ENCODE results near the gene OSTF1.

OSTF1 gene

DNA sequence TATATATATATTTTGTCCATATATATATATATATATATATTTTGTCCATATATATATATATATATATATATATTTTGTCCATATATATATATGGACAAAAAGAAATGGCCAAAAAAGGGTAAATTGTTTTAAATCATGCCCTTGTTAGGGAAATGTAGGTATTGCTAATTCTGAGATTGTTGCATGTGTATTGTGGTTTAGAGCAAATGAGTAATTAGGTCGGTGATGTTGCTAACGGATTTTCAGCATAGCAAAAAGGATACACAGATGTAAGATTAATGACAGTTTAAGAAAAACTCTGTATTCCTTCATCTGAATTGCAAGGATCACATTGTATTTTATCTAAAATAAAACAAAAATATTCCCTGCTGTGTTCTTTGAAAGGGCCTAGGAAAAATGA, 40.2 kb downstream of the OSTF1 start:
- DNase-seq = no peak

DNA sequence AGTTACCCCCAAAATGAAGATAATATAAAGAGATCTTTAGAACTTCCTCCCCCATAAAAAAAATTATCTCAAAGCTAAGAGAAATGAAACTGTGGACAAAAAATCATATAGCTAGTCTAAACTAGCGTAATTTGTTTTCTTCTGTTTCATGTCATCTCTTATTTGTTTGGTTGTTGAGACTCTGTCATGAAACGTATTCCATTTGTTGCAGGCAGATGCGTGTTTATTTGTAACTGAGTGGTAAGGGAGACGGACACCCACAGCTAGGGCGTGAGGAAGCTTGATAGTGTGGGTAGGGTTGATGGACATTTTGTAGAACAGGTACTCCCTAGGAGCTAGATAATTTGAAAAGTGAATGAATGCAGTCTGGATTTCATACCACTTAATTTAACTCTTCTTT, 41.9 kb downstream of the OSTF1 start:
- DNase-seq = no peak

DNA sequence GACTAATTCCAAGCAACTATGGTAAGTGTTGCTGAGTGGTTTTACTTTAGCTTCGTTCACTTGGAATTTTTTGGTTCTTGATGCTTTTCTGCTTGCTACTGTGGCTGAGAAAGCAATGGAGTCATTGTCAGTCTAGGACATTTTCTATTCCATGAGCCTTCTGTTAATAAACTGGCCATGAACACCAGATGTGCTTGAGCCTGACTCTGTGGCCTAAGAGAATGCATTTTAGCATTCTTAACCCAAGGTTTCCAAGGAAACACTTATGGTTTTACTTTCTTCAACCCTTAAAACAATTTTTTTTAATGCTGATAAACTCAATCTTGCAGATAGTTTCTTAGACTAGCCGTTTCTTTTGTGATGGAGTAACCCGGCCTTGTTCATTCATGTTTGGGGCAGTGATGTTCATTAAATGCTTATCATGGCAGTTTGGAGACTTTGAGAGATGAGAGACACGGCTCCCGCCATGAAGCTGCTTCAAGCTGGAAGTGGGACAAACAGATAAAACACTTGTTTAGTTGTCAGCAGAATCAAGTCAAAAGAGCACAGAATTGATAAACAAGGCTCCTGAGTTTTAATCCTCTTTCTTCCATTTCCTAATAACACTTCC, 42.4 kb downstream of the OSTF1 start:
- DNase-seq = no peak

DNA sequence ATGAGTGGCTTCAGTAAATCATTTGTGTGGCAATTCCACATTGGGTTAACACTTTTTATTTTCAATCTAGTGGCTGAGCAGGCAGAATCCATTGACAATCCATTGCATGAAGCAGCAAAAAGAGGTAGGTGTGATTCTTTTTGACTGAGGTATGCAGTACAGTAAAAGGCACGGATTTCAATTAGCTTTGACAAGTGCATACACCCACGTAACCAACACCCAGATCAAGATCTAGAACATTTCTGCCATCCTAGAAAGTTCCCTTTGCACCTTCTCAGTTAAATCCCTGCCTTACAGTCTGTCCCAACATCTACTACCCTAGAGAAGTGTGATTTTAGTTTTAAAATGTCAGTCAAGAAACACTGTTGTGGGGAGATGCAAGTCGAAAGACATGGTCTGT, 43.4 kb downstream of the OSTF1 start:
- DNase-seq = no peak

DNA sequence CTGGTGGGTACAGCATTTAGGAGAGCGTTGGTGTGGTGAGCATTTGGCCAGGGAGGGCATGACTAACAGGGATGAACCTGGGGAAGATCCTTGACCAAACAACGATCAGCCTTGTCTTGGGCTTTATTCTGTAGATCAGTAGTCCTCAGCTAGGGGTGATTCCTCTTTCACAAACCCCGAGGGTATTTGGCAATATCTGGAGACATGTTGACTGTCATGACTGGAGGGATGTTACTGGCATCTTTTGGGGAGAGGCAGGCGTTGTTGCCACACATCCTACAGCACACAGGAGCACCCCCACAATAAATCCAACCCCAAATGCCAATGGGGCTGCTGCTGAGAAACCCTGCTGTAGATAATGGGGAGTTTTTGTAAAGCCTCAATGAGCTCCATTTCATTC, 43.9 kb downstream of the OSTF1 start:
- no peak for DNase-seq

DNA sequence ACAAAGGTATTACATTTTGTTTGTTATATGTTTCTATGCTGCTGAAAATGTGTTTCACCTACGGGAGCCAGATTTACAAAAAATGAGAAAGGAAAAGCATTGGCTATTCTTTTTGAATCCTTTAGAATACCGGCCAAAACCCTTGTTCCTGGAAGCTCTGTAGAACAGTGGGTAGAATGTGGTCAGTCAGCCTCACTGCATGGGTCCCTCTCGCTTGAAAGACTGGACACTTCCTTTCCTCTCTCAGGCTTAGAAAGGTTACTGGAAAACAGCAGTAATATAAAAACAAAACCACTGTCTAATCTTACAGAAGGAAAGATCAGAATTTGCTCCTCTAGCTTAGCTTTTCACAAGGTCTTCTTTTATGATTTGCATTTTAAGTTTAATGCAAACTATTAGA, 45.1 kb downstream of the OSTF1 start:
- DNase-seq = no peak

DNA sequence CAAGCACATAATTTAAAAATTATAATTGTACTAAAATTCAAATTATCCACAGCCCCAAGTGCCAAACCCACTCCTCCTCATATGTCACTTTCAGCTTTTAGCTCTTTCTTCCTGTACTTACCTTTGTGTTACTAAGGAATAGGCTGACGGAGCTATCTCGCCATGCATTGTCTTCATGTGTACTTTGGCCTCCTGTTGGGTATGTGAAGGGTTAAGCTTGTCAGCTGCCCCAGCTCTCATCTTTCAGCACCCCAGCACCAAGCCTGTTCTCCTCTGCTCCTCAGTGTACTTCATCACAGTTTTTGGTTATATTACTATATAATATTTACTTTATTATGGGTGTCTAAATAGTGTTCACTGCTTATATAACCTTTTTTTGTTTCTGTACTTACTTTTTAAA, 46.2 kb downstream of the OSTF1 start:
- DNase-seq = peak in 1 of 2 experiments; percentile 1

DNA sequence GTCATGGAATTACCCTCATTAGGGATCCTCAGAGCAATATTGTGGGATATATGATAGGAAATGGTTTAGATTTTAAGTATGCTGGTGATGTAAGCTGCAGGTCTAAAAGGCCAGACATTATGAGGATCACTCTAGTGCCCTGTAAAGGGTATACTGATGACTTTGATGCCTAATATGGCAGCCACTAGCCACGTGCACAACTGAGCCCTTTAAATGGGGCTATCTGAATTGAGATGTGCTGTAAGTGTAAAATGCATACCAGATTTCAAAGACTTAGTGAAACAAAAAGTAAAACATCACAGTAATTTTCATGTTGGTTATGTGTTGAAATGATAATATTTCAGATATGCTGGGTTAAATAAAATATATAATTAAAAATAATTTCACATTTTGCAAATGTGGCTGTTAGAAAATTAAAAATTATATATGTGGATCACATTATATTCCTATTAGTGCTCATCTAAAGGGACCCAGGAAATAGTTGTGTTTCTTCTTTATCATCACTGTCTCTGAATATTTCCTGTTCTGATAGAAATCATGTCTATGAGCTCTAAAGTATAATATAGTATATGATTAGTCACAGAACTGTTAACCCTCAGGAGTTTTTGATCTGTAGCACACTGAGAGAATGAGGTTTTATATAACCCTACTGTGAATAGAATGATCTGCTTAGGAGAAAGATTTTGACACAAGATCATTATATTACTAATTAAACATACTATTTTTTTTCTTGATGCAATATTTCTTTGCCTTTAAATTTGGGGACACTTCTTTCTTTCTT, 50.1 kb downstream of the OSTF1 start:
- DNase-seq = no peak

DNA sequence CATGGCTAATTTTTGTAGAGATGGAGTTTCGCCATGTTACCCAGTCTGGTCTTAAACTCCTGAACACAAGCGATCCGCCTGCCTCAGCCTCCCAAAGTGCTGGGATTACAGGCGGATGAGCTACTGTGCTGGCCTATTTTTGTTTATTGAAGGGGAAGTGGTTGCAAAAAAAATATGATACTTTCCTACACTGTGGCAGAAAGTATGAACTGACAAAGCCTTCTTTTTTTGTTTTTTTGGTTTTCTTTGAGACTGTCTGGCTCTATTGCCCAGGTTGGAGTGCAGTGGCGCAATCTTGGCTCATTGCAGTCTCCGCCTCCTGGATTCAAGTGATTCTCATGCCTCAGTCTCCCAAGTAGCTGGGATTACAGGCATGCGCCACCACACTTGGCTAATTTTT, 50.9 kb downstream of the OSTF1 start:
- DNase-seq = no peak

DNA sequence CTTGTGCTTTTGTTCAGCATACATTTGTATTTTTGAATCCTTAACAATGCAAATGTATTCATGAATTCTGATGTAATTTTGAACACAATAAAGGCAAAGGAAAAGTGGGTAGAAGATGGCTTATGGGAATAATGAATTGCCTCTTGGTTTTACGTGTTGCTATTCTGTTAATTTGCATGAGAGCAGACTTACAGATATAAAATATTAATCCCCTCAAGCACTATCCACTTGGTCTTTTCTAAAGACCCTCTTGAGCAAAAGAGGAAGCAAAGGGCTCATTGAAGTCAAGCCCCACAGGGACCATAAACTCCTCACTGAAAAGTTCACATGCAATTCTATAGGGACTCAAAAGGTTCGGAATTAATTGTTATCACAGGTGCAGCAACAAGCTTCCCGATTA, 51.9 kb downstream of the OSTF1 start:
- DNase-seq = no peak

DNA sequence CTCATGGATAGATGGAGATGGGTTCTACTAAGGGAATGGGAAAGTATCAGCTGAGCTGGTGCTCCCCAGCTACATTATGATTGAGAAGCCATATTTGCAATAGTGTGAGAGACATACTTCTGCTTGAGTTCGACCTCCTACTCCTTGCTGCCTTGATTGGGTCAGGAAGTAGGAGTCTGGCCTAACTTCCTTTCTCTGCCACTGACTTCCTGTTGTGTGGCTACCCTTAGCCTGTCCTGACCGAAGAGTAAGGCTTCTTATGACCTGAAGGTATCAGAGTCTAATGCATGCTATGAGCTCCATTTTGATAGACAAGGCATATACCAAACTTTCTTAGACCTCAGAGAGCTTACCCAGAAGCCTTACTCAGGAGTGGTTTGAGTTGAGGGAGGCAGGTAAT, 53.9 kb downstream of the OSTF1 start:
- DNase-seq = no peak

DNA sequence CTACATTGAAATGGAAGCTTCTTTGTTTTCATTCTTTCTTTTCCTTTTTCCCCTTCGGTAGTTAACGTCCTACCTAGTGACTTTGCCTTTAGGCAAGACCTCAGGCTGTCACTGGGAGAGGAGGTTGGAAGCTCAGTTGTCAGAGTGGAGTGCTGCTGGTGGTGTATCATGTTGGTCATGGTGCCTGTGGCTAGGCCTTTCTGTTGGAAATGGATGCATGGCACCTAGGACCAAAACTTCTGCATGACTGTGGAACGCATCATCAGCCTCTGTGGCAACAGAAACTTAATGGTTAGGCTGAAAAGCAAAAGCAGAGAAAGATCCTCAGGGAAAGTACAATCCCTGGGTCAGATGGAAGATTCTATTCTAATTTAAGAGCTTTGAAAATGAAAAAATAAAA, 57.9 kb downstream of the OSTF1 start:
- DNase-seq = no peak

DNA sequence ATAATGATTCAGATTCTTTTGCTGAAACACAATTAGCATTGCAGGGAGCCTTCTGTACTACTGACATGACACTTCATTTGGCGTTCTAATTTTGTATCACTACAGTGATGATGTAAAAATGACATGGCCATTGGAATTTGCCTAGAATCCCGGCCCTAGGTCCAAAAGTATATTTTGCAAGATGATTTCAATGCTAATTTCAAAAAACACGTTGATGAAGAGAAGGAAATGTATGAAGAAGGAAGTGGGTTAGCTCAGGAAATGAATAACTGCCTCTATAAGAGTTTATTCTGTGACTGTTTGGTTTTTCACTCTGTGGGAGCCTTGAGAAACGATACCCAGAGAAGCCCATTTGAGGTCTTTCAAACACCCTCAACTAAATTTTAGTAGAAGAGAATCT, 59.3 kb downstream of the OSTF1 start:
- no peak for DNase-seq

DNA sequence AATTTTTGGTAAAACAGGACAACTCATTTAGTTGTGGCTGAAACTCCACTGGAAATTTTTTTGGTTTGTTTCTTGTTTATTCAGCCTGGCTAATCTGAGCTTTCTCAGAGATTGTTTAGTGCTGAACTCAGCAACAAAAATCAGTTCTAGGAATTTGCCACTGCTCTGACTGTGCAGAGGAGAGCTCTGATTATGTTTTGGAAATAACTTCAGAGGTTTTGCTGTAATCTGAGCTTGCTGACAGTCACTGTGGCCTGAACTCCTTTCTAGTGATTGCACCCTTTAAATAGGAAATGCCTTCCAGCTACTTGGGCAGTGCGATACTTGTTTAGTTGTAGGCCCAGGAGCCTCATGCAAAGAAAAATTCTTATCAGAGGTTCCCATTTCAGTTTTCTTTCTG, 60.2 kb downstream of the OSTF1 start:
- no peak for DNase-seq

DNA sequence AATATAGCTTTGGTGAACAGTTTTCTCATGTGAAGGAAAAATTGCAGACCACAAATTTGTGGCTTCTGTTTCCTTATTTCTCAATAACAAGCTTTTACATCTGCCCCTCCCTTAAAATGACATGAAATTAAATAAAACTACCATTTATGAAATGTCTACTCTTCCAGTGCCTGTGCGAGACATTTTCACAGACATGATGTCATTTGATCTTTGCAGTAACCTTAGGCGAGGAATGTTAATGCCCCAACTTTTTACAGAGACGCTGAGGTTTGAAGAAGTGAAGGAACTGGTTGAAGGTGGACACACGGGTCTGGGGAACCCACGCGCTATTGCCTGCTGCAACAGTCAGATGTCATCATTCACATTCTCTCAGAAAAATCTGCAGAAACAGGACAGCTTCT, 61.5 kb downstream of the OSTF1 start:
- no peak for DNase-seq

DNA sequence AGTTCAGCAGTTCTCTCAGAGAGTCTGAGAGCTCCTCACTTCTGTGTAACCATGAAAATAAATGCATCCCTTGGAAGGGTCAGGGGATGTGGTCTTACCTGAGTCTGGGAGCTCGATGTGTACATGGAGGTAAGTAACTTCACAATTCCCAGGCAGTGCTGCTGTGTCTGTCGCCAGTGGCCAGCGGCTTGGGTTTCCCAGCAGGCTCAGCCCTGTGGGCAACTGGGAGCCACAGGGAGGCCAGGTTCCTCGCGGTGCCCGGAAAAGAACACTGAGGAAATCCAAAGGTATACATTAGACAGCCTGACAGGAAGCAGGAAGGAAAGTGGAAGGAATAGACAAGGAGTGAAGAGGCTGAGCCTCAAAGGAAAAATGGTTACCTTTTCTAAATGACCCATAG, 62.2 kb downstream of the OSTF1 start:
- DNase-seq = no peak

DNA sequence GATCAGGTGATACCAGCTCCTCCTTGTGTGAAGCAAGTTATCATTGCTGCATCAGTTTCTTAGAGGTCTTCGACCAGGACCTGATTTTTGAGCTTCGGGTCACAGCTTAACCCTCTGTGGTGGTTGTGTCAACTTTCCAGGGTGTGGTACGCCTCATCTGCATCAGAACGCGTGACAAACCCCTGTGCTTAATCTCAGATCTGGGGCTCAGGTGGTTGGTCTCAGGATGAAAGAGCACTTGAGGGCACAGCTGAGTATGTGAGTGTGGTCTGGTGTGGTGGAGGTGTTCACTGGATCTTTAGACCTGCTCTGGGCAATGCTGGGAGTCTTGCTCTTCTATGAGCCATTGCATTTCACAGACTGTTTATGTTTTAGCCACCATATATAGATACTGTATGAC, 64.1 kb downstream of the OSTF1 start:
- no peak for DNase-seq

DNA sequence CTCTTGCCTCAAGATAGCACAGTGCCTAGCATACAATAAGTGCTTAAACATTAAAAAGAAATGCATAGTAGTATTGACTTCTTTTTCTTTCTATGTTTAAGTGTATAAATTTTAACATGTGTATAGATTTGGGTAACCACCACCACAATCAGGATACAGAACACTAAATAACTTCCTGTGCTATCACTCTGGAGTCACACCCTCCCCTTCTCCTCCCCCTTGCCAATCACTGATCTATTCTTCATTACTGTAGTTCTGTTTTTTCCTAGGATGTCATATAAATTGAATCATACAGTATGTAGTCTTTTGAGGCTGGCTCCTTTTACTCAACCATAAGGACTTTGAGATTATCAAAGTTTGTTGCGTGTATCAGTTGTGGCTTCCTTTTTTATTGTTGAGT, 68.5 kb downstream of the OSTF1 start:
- DNase-seq = no peak

DNA sequence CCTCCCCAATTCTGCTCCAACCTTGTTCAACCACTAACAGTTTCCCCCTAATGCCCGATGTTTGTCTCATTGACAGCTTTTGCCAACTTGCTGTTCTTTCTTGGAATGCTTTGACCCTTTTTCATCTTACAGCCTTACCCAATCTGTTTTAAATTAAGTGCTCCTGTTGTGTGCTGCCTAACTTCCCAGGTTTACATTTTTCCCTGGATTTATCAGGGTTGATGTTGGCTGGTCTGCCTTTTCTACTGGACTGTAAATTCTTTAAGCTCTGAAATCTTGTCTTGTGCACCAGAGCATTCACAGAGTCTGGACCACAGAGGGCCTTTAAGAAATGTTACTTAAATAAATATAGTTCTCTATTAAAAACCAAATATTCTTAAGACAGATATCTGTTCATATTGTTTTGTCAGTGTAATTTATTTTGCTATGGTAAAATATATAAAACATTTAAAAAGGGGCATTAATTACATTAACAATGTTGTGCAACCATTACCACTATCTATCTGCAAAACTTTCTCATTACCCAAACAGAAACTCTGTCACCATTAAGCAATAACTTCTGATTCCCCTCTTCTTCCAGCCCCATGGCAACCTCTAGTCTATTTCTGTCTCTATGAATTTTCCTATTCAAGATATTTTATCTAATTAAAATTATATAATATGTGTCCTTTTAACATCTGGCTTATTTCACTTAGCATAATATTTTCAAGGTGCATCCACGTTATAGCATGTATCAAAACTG, 73.0 kb downstream of the OSTF1 start:
- no peak for DNase-seq

DNA sequence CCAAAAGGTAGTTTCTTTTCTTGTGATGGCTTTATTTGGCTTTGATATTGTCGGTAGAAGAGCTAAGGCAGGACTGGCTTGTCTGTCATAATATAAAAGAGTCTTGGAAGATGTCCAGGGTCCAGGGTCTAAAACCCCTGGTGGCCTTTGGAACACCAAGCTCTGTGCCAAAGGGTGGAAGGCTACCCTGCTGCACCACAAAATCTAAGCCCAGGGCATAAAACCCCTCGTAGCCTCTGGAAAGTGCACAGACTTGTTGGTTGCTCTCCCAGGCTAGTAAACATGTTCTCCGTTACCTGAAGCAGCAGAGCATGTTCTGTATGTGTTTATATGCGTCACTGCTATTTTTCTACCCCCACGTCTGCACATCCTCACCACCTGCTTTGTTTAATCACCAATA, 75.5 kb downstream of the OSTF1 start:
- no peak for DNase-seq

DNA sequence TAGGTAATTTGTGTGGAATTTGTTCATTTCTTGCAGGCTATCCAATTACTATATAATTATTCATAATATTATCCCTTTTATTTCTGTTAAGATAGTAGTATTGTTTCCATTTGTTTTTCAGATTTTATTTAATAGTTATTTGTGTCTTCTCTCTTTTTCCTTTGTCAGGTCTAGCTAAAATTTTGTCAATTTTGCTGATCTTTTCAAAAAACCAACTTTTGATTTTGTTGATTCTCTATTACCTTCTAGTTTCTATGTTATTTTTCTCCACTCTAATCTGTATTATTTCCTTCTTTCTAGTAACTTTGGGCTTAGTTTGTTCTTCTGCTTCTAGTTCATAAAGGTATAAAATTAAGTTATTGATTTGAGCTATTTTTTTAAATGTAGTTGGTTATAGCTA, 76.3 kb downstream of the OSTF1 start:
- DNase-seq = no peak

DNA sequence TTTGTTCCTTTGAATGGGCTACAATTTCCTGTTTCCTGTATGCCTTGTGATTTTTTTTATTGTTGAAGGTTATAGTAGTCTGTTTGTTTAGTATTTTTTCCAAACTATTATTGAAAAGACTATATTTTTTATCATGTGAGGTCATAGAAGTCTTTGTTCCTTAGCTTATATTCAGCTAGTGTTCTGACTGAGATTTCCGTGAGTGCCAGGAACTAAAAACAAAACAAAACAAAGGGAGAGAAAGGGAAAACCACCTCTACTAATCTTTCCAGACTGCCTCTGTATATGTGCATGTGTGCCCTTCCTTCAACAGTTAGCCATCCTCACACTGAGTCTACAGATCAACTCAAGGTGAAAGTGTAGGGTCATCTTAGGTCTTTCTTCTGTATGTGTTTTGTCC, 79.0 kb downstream of the OSTF1 start:
- no peak for DNase-seq

DNA sequence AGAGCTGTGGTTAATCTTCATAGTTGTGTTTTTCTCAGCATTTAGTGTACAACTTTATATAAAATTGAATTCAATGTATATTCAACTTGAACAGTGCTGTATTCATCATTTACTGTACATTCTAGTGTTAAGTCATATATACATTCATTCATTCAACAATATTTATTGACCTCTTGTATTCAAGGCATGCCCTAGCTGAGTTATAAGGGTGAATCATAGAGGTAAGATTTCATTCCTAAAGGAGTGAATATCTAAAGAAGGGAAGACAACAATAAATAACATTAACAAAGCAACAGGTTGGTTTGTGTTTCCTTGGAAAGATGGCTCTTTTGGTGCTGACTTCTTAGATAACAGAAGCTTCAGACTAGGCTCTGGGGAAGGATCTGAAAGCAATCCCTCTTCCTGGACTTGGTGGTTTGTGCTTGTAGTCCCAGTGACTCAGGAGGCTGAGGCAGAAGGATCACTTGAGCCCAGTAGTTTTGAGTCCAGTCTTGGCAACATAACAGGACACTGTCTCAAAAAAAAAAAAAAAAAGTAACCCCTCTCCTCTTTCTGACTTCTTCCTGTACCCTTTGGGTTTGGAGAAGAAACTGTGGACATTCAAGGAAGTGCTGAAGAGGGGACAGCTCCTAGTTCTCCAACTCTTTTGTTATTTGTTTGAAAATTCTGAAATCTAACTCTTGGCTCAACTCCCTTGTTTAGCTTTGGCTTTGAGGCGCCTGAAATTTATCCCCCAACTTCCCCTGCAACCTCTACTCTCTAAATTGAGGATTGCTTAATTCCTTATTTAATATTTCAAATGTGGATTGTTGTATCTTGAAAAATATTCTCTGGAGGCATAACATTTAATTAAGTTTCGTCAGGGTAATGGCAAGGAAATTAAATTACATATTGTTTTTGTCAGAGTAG, 80.2 kb downstream of the OSTF1 start:
- no peak for DNase-seq
